Panc1 (cell line): Measurements from ENCODE around the gene GSTK1. TPM values are rescaled to one million over a fixed set of nuclear protein-coding genes. Genes with fewer than 3 reads are reported as not detected.

Experiments used
- ATAC-seq: fragments of 200-7000 bp; cut with Tn5 transposase; 2 replicates; pipeline ENCODE4 v1.9.1; 2020; ENCODE audit warnings: mild to moderate bottlenecking, moderate library complexity
- BruUV-seq: library from RNA; stranded (reverse); fragments of 400-500 nt; replicated peaks from 2 replicates; lab custom pipeline; 2021; lab: Mats Ljungman, UMichigan
- CTCF ChIA-PET: fragments of 300-600 bp; sonication (Branson Sonifier 250); formaldehyde crosslinking; loops from one replicate; lab custom pipeline; 2022; ENCODE audit warnings: antibody characterized with exemption; lab: Charles Lee
- POLR2A ChIA-PET: fragments of 300-600 bp; sonication (Branson Sonifier 250); formaldehyde crosslinking; loops from one replicate; lab custom pipeline; 2022; ENCODE audit warnings: antibody characterized with exemption; lab: Charles Lee
- DNase-seq: peaks from one replicate; pipeline ENCODE4 v3.0.0-alpha.2; 2010; ENCODE audit warnings: low read depth, low spot score
- H3K27ac ChIP-seq: 2 replicates; pipeline ENCODE4 v1.5.1; 2011; ENCODE audit warnings: mild to moderate bottlenecking, low read length, inconsistent platforms
- H3K27me3 ChIP-seq: fragments of 200-500 bp; sonication (Bioruptor generic); 2 replicates; pipeline ENCODE4 v1.6.0; 2014; ENCODE audit warnings: low read length, inconsistent platforms; ENCODE audit not compliant: control insufficient read depth, insufficient read depth
- H3K36me3 ChIP-seq: fragments of 200-500 bp; sonication (Bioruptor generic); 2 replicates; pipeline ENCODE4 v1.5.1; 2014; ENCODE audit warnings: inconsistent platforms, mild to moderate bottlenecking, low read length, moderate library complexity; ENCODE audit not compliant: control insufficient read depth, insufficient read depth
- H3K4me1 ChIP-seq: 2 replicates; pipeline ENCODE4 v1.5.1; 2011; ENCODE audit warnings: inconsistent platforms, mild to moderate bottlenecking, low read length, moderate library complexity; ENCODE audit not compliant: control insufficient read depth, insufficient read depth
- H3K4me3 ChIP-seq, 2 experiments: 2 replicates each; pipeline ENCODE4 v1.5.1; 2011 to 2012; ENCODE audit warnings: low read depth in 2 of 2, low read length in 2 of 2, mild to moderate bottlenecking in 2 of 2, inconsistent platforms in 1 of 2, moderate library complexity in 1 of 2
- H3K9me3 ChIP-seq: fragments of 200-500 bp; sonication (Bioruptor generic); 2 replicates; pipeline ENCODE4 v1.5.1; 2014; ENCODE audit warnings: low read depth, mild to moderate bottlenecking, inconsistent platforms, low read length, moderate library complexity; ENCODE audit not compliant: control insufficient read depth, insufficient read depth
- POLR2AphosphoS5 ChIP-seq: IDR thresholded peaks from 2 replicates; pipeline ENCODE4 v1.6.1; 2012; ENCODE audit warnings: mild to moderate bottlenecking, low read depth, low read length, moderate library complexity
- SIN3A ChIP-seq: IDR thresholded peaks from 2 replicates; pipeline ENCODE4 v1.6.1; 2012; ENCODE audit warnings: low read depth, mild to moderate bottlenecking, low read length, moderate library complexity, borderline replicate concordance; ENCODE audit not compliant: insufficient read depth
- TCF7L2 ChIP-seq: IDR thresholded peaks from 2 replicates; pipeline ENCODE4 v1.6.1; 2011; ENCODE audit warnings: mild to moderate bottlenecking, low read depth, low read length, inconsistent platforms
- in situ Hi-C: cut with HindIII; loops from 2 replicates; pipeline ENCODE4 v1.10.0; 2016; ENCODE audit warnings: low sequenced_read_pairs, low pct_unique_long_range_greater_than_20kb
- intact Hi-C: fragments of 100-400 bp; cut with micrococcal nuclease; formaldehyde crosslinking; loops from one replicate; pipeline ENCODE4 v1.10.0; 2022; ENCODE audit not compliant: unreplicated experiment
- total RNA-seq: library from RNA; stranded (reverse); gene quantifications from one replicate; pipeline ENCODE4 v1.2.1, GENCODE V29; 2021; ENCODE audit not compliant: unreplicated experiment
- TF ChIP-seq, protein P1 (sequence below): fragments of 450-650 bp; IDR thresholded peaks from 2 replicates; pipeline ENCODE4 v1.5.1; 2017; ENCODE audit warnings: mild to moderate bottlenecking
- TF ChIP-seq, protein P2 (sequence below), 2 experiments: IDR thresholded peaks; 2 replicates each; pipeline ENCODE4 v1.6.1; 2011 to 2012; ENCODE audit warnings: low read depth in 2 of 2, control low read depth in 1 of 2, low read length in 1 of 2, mild to moderate bottlenecking in 1 of 2, moderate library complexity in 1 of 2; ENCODE audit not compliant: insufficient read depth in 1 of 2

Gene GSTK1
- total RNA-seq, 1 experiment from 2014 or later = 100 TPM

DNA sequence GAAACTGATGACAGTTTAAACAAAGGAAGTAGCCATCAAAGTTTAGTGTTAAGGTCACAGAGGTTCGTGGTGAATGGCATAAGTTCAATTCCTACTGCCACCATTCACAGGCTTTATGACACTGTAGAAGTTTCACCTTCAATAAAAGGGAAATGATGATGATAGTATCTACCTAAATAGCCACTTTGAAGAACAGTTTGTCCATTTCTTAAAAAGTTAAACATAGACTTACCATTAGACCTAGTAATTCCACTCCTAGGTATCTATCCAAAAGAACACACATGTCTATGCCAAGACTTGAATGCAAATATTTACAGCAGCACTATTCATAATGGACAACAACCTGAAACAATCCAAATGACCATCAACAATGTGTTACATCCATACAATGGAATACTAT, 18.9 kb upstream of the GSTK1 start:
- no peaks in the 10 kb centered on the region for H3K4me1 ChIP-seq
- TF ChIP-seq, protein P1, sequence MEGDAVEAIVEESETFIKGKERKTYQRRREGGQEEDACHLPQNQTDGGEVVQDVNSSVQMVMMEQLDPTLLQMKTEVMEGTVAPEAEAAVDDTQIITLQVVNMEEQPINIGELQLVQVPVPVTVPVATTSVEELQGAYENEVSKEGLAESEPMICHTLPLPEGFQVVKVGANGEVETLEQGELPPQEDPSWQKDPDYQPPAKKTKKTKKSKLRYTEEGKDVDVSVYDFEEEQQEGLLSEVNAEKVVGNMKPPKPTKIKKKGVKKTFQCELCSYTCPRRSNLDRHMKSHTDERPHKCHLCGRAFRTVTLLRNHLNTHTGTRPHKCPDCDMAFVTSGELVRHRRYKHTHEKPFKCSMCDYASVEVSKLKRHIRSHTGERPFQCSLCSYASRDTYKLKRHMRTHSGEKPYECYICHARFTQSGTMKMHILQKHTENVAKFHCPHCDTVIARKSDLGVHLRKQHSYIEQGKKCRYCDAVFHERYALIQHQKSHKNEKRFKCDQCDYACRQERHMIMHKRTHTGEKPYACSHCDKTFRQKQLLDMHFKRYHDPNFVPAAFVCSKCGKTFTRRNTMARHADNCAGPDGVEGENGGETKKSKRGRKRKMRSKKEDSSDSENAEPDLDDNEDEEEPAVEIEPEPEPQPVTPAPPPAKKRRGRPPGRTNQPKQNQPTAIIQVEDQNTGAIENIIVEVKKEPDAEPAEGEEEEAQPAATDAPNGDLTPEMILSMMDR = no peak
- TF ChIP-seq, protein P2, sequence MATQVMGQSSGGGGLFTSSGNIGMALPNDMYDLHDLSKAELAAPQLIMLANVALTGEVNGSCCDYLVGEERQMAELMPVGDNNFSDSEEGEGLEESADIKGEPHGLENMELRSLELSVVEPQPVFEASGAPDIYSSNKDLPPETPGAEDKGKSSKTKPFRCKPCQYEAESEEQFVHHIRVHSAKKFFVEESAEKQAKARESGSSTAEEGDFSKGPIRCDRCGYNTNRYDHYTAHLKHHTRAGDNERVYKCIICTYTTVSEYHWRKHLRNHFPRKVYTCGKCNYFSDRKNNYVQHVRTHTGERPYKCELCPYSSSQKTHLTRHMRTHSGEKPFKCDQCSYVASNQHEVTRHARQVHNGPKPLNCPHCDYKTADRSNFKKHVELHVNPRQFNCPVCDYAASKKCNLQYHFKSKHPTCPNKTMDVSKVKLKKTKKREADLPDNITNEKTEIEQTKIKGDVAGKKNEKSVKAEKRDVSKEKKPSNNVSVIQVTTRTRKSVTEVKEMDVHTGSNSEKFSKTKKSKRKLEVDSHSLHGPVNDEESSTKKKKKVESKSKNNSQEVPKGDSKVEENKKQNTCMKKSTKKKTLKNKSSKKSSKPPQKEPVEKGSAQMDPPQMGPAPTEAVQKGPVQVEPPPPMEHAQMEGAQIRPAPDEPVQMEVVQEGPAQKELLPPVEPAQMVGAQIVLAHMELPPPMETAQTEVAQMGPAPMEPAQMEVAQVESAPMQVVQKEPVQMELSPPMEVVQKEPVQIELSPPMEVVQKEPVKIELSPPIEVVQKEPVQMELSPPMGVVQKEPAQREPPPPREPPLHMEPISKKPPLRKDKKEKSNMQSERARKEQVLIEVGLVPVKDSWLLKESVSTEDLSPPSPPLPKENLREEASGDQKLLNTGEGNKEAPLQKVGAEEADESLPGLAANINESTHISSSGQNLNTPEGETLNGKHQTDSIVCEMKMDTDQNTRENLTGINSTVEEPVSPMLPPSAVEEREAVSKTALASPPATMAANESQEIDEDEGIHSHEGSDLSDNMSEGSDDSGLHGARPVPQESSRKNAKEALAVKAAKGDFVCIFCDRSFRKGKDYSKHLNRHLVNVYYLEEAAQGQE (IDR thresholded peaks at IDR 0.05; ENCODE audit: insufficient read depth in 1 of 2, low read depth in 2 of 2, low read length in 1 of 2) = no peak
- no peak for TF ChIP-seq POLR2AphosphoS5
- no peak for TF ChIP-seq TCF7L2
- H3K9me3 ChIP-seq = no peaks in the 10 kb centered on the region
- in situ Hi-C loops (no loop called here), intact Hi-C loops (no loop called here)
- H3K4me3 ChIP-seq = no peak overlapping the region
- no peaks in the 10 kb centered on the region for H3K36me3 ChIP-seq
- CTCF ChIA-PET = no interaction called here
- ATAC-seq (no peak), DNase-seq (no peak)
- H3K27ac ChIP-seq = no peak overlapping the region
- POLR2A ChIA-PET = no interaction called here
- H3K27me3 ChIP-seq = peaks cover 6% of the 10 kb centered on the region; the same call in 1 of the 2 replicates
- no TSS peak for BruUV-seq

DNA sequence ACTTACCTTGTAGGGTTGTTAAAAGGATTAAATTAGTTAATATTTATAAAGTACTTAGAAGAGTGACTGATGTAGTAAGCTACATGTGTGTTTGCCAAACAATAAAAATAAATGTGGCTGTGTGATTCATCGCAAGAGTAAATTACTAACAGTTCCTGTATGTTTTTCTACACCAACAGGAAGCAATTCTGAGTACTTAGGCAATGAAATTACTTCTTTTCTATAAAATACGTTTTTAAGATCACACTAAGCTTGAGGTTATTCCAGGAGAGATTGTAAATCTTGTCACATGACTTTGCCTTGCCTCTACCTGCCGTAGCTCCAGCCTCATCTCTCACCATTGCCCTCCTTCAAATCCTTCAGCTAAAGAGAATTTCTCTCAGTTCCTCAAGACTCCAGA, 18.1 kb upstream of the GSTK1 start:
- DNase-seq (no peak), ATAC-seq (no peak)
- intact Hi-C loops (no loop called here), in situ Hi-C loops (no loop called here)
- Histone ChIP-seq H3K4me1 (no peaks in the 10 kb centered on the region), H3K27ac (no peak overlapping the region), H3K9me3 (no peaks in the 10 kb centered on the region), H3K27me3 (peaks cover 6% of the 10 kb centered on the region; the same call in 1 of the 2 replicates), H3K36me3 (no peaks in the 10 kb centered on the region), H3K4me3 (no peak overlapping the region)
- ChIA-PET CTCF (no interaction called here), POLR2A (no interaction called here)
- TF ChIP-seq, protein P1 = no peak
- TF ChIP-seq, protein P2 (IDR thresholded peaks at IDR 0.05; ENCODE audit: insufficient read depth in 1 of 2, low read depth in 2 of 2, low read length in 1 of 2) = no peak
- TF ChIP-seq POLR2AphosphoS5 = no peak
- no peak for TF ChIP-seq SIN3A
- TF ChIP-seq TCF7L2 = no peak
- BruUV-seq = no TSS peak
